IPS-18a (cell line): ENCODE data around the gene SERPINB11.
"Not testable (repeated sequence)": the region's sequence is repeated elsewhere in the genome, so short reads cannot be mapped to it uniquely, and the experiment has no call there.

Experiments used
- H3K27ac ChIP-seq: one replicate; pipeline ENCODE4 v1.5.1; 2013; ENCODE audit warnings: low read length
- H3K27me3 ChIP-seq: one replicate; pipeline ENCODE4 v1.6.1; 2013; ENCODE audit warnings: mild to moderate bottlenecking, low read length; ENCODE audit not compliant: control insufficient read depth, insufficient read depth
- H3K36me3 ChIP-seq: one replicate; pipeline ENCODE4 v1.6.1; 2013; ENCODE audit warnings: low read depth, low read length; ENCODE audit not compliant: control insufficient read depth
- H3K4me1 ChIP-seq: one replicate; pipeline ENCODE4 v1.6.1; 2013; ENCODE audit warnings: low read depth, low read length; ENCODE audit not compliant: control insufficient read depth
- H3K4me3 ChIP-seq: one replicate; pipeline ENCODE4 v1.5.1; 2013; ENCODE audit warnings: low read length
- H3K9ac ChIP-seq: one replicate; pipeline ENCODE4 v1.6.1; 2013; ENCODE audit warnings: mild to moderate bottlenecking, low read length, moderate library complexity
- H3K9me3 ChIP-seq: one replicate; pipeline ENCODE4 v1.6.1; 2013; ENCODE audit warnings: low read depth, low read length; ENCODE audit not compliant: control insufficient read depth

Gene SERPINB11

DNA sequence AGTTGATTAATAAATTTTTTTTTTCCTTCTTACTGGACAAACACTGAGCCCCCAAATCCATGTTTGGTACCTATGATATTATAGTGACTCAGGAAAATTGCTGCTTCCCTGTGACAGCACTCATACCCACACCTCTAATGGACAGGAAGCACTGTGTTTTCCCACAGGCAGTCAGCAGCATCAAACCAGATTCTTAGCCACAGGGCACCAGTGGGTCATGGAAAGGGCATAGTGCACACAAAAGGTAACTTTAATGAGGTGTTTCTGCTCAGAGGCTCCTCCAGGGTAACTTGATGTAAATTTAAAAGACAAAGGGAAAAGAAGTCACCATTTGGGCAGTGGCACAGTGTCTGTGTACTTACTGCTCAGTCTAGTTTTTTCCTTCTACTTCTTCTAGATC lies 34.1 kb downstream of the SERPINB11 start:
- H3K27ac ChIP-seq = no peak overlapping the region
- no peaks in the 10 kb centered on the region for H3K4me1 ChIP-seq
- H3K36me3 ChIP-seq = no peaks in the 10 kb centered on the region
- H3K4me3 ChIP-seq = no peak overlapping the region
- no peaks in the 10 kb centered on the region for H3K27me3 ChIP-seq
- no peaks in the 10 kb centered on the region for H3K9me3 ChIP-seq
- H3K9ac ChIP-seq = no peak overlapping the region

DNA sequence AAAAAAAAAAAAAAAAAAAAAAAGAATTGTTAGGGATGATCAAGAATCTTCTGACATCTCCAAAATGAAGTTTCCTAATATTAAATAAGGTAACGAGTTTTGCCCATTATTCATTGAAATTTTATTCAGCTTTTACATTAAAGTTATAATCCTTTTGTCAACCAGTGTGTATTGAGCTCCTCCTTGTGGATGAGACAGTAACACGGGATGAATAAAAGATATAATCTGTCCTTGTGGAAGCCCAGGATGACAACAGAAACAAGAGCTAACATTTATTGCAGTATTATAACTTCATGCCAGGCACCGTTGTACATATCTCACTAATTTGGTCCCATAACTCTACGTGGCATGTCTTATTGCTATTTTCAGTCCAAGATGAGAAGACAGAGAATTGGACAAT lies 39.0 kb downstream of the SERPINB11 start:
- Histone ChIP-seq H3K27ac (no peak overlapping the region), H3K27me3 (no peaks in the 10 kb centered on the region), H3K4me3 (no peak overlapping the region), H3K9me3 (no peaks in the 10 kb centered on the region), H3K9ac (no peak overlapping the region), H3K4me1 (no peaks in the 10 kb centered on the region), H3K36me3 (no peaks in the 10 kb centered on the region)

DNA sequence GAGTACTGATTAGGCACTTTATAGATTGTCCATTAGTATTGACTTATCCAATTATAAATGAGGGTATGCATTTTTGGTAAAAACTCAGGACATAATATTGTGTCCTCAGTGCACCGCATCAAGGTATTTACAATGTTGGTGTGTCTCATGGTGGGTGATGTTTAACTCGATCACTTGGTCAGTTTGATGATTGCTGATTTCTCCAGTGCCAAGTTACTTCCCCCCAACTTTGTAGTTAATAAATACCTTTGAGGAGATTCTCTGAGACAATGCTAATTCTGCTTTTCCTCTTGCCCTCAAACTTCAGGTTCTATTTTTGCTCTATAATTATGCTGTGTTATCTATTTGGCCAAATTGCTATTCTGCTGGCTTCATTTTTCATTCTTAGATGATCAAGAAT lies 44.2 kb downstream of the SERPINB11 start:
- Histone ChIP-seq H3K36me3 (no peaks in the 10 kb centered on the region), H3K27ac (no peak overlapping the region), H3K4me3 (no peak overlapping the region), H3K4me1 (no peaks in the 10 kb centered on the region), H3K27me3 (no peaks in the 10 kb centered on the region), H3K9ac (no peak overlapping the region), H3K9me3 (no peaks in the 10 kb centered on the region)

DNA sequence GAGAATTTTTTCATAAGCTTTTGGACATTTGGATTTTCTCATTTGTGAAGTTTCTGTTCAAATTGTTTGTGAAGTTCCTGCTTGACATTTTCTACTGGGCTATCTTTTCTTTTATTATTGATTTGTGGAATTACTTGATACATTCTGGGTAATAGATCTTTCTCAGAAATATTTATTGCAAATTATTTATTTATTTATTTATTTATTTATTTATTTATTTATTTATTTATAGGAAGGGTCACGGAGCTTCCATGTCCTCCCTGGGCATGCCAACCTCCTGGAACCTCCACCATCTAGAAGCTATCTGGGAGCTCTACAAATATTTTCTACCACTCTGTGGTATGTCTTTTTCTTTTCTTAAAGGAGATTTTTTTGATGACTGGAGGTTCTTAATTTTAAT lies 46.7 kb downstream of the SERPINB11 start:
- no peaks in the 10 kb centered on the region for H3K4me1 ChIP-seq
- no peak overlapping the region for H3K27ac ChIP-seq
- H3K9me3 ChIP-seq = no peaks in the 10 kb centered on the region
- H3K36me3 ChIP-seq = no peaks in the 10 kb centered on the region
- no peak overlapping the region for H3K4me3 ChIP-seq
- H3K9ac ChIP-seq = no peak overlapping the region
- H3K27me3 ChIP-seq = no peaks in the 10 kb centered on the region

DNA sequence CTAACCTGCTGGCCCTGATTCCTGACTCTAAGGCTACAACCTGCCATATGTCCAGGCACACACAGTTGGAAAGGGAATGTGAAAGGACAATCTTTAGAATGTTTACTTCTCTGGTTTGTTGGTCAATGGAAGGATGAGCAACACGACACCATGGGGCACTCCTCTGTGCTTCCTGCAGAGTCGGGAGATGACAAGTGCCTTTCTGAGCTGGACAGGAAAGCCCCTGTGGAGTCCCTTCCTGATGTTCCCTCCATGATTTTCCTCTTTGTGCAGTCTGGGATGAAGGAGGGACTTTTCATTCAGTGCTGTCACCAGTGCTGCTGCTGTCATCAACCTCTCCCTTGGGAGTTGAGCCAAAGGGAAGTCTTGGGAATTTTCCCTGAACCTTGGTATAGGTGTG lies 49.9 kb downstream of the SERPINB11 start:
- Histone ChIP-seq H3K9me3 (no peaks in the 10 kb centered on the region), H3K4me3 (no peak overlapping the region), H3K27ac (no peak overlapping the region), H3K9ac (no peak overlapping the region), H3K27me3 (no peaks in the 10 kb centered on the region), H3K36me3 (no peaks in the 10 kb centered on the region), H3K4me1 (no peaks in the 10 kb centered on the region)

DNA sequence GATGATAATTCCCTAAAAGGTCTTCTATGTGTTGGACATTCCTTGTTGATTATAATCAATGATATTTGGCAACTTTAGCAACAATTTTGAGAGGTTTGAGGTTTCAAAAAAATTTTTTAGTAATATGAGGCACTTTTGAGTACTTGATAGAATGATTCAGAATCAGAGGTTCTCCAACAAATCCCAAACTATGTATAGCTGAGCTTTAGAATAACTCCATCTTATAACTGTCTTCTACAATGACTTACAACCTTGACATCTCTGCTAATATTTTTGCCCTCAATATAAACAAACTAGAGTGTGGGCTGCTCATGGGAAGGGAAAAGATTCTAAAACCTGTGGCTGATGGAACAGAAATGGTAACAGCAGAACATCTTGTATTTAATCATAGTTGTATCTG lies 50.9 kb downstream of the SERPINB11 start:
- no peak overlapping the region for H3K4me3 ChIP-seq
- no peaks in the 10 kb centered on the region for H3K36me3 ChIP-seq
- no peaks in the 10 kb centered on the region for H3K4me1 ChIP-seq
- H3K27me3 ChIP-seq = no peaks in the 10 kb centered on the region
- H3K9me3 ChIP-seq = no peaks in the 10 kb centered on the region
- no peak overlapping the region for H3K9ac ChIP-seq
- no peak overlapping the region for H3K27ac ChIP-seq

DNA sequence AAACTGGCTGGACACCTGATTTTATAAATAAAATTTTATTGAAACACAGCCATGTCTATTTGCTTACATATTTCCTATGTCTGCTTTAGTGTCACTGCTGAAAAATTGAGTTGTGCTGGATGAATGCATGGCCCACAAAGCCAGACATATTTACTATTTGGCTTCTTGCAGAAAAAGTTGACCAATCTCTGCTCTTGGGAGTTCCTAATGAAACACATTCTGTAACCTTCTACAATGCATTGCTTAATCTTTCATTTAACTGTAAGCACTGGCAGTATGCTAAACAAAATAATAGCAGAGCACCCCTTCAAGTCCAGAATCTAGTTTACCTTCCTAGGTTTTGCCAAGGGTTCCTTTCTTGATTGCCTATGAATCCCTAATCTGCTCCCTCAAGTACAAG lies 54.8 kb downstream of the SERPINB11 start:
- Histone ChIP-seq H3K36me3 (no peaks in the 10 kb centered on the region), H3K4me1 (no peaks in the 10 kb centered on the region), H3K9ac (no peak overlapping the region), H3K4me3 (no peak overlapping the region), H3K9me3 (peaks cover 5% of the 10 kb centered on the region), H3K27me3 (no peaks in the 10 kb centered on the region), H3K27ac (no peak overlapping the region)

DNA sequence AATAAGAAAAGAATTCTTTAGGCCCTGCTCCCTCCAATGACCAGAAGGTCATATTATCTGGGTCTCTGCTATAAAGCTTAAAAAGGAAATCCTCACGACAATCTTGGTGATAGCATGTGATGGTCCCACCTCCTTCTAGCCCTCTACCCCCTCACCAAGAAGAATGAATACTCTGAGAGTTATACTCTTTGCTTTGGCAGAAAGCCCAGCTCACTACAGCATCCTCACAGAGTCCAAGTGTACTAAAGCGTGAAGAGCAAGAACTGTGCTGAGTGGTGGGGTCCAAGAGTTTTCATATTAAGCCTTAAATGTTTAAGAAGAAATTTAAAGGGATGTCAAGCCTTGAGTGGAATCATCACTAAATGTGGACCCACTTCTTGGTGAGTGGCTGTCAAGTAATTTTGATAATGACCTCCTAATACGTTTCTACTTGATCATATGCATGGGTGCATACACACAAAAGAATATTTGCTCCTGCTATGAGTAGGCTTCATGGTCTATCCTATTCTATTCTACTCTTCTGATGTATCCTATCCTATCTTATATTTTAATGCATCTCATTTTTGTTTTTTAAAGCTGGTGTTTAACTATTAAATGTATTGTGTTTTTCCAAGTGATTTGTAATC lies 56.0 kb downstream of the SERPINB11 start:
- Histone ChIP-seq H3K9me3 (peaks cover 5% of the 10 kb centered on the region), H3K9ac (no peak overlapping the region), H3K36me3 (no peaks in the 10 kb centered on the region), H3K27me3 (no peaks in the 10 kb centered on the region), H3K4me1 (no peaks in the 10 kb centered on the region), H3K4me3 (no peak overlapping the region), H3K27ac (no peak overlapping the region)

DNA sequence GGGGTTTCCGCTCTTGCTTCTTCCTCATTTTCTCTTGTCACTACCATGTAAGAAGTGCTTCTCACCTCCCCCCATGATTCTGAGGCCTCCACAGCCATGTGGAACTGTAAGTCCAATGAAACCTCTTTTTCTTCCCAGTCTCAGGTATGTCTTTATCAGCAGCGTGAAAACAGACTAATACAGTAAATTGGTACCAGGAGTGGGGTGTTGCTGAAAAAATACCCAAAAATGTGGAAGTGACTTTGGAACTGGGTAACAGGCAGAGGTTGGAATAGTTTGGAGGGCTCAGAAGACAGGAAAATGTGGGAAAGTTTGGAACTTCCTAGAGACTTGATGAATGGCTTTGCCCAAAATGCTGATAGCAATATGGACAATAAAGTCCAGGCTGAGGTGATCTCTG lies 57.0 kb downstream of the SERPINB11 start:
- not testable (repeated sequence) for H3K27me3 ChIP-seq, H3K36me3 ChIP-seq, H3K4me1 ChIP-seq, H3K27ac ChIP-seq, H3K4me3 ChIP-seq, H3K9me3 ChIP-seq, H3K9ac ChIP-seq

DNA sequence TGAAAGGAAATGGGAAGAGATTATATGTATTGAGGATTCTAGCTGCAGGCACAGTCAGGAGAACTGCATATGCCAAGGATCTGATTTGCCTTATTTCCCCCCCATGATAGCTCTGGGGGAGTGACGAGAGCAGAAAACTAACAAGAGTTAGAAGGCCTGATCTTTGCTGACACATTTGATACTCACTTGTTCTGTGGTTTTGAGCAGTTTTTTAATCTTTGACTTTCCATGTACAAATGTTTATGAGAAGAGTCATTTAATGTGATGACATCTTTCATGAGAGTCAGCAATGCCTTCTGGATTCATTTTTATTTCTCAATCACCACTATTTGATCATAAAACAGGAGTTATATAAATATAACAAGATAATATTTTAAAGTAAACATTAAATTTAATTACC lies 59.8 kb downstream of the SERPINB11 start:
- Histone ChIP-seq H3K27ac (no peak overlapping the region), H3K9me3 (peaks cover 5% of the 10 kb centered on the region), H3K9ac (no peak overlapping the region), H3K36me3 (no peaks in the 10 kb centered on the region), H3K4me1 (no peaks in the 10 kb centered on the region), H3K27me3 (no peaks in the 10 kb centered on the region), H3K4me3 (no peak overlapping the region)

DNA sequence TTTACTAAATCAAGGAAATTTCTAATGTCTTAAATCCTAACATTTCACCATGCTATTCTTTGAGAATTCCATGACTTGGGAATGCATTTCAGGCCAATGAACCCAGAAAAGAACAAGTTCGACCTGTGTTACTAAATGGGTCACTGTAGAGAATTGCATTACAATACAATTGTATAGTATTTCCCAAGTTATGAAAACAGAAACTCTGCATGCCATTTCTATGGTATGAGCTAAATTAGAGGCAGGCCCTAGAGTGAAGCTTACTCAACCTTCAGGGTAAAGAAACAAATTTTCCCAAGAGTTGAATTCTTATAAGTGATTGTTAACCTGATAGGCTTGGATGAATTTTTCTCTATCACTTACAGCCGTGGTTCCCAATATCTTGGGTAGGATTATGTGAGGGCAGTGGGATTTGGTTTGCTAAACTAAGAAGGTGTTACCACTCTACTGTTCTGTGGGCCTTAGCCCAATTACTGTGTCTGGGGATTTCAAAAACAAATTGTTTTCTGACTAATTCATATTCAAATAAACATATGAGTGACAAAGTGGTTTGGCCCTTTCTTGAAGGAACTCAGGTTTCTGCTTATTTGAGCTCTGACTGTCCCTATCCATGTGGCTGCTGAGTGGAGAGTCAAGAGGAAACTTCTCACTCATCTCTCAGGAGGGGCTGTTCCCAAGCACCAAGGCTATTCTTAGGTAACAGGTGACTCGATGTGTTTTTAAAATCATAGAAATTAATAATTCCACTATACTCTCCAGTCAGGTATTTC lies 61.3 kb downstream of the SERPINB11 start:
- Histone ChIP-seq H3K9ac (no peak overlapping the region), H3K4me3 (no peak overlapping the region), H3K36me3 (no peaks in the 10 kb centered on the region), H3K9me3 (peaks cover 5% of the 10 kb centered on the region), H3K4me1 (no peaks in the 10 kb centered on the region), H3K27ac (no peak overlapping the region), H3K27me3 (no peaks in the 10 kb centered on the region)

DNA sequence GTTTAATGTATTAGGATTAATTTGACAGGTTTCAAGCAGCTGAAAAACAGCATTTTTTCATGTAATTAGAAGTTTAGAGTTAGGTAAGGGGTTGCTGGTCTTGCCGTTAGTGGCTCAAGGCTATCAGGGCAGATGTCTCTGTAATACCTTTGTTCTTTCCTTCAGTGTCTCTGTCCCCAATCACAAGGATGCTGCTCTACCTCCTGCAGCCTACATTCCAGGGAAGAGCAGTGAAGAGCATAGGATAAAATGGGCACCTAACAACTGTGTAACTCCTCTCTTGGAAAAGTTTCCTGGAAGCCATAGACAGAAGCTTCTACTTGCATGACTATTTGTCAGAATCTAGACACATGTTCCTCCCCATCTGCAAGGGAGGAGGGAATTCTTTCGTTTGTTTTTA lies 63.1 kb downstream of the SERPINB11 start:
- no peaks in the 10 kb centered on the region for H3K36me3 ChIP-seq
- H3K27me3 ChIP-seq = no peaks in the 10 kb centered on the region
- H3K9ac ChIP-seq = no peak overlapping the region
- no peak overlapping the region for H3K4me3 ChIP-seq
- H3K4me1 ChIP-seq = no peaks in the 10 kb centered on the region
- H3K9me3 ChIP-seq = no peaks in the 10 kb centered on the region
- H3K27ac ChIP-seq = no peak overlapping the region
